HG03108 (cell line): ENCODE data around the gene GNAT1.
"Not testable (repeated sequence)": the region's sequence is repeated elsewhere in the genome, so short reads cannot be mapped to it uniquely, and the experiment has no call there.

Experiments
- ATAC-seq: cut with Tn5 transposase; IDR thresholded peaks from one replicate; pipeline ENCODE4 v1.9.1; 2021; ENCODE audit warnings: moderate library complexity; ENCODE audit not compliant: unreplicated experiment

GNAT1 gene

DNA sequence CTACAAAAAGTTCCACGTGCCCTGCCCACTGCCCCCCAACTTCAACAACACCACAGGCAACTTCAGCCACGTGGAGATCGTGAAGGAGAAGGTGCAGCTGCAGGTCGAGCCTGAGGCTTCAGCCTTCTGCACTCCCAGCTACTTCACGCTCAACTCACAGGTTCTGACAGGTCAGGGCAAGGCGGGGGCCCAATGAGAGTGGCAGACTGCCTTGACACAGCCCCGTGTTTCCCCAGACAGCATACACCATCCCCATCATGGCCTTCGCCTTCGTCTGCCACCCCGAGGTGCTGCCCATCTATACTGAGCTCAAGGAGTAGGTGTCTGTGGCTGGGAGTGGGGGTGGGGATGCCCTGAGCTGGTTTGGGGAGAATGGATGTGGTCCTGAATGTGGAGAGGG, 26.3 kb downstream of the GNAT1 start:
- no peak for ATAC-seq

DNA sequence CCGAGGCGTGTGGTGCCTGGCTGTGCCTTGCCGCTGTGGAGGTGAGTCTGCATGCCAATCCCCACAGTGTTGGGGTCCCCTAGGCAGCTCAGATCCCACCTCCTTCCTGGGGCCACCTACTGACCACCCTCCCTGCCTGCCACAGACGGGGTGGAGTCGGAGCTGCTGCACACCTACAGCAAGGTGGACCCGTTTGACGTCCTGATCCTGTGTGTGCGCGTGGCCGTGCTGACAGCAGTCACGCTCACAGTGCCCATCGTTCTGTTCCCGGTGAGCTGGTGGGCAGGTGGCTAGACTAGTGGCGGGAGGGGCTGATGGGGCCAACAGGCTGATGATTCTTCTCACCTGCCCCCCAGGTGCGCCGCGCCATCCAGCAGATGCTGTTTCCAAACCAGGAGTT, 27.0 kb downstream of the GNAT1 start:
- ATAC-seq = no peak

DNA sequence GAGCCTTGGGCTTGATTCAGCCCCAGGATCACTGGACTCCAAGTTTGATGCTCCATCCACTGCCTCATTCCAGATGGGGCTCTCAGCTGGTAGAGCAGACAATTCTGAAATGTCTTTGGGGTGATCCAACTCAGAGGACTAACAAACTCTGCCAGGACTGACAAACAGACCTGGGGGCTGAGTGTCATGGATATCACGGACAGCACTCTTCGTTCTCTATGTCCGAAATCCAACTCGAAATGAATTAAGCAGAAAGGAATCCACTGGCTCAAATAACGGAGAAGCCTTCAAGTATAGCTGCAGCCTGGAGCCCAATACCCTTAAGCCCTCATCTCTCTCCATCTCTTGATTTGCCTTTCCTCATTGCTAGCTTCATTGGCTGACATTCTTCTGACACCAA, 27.9 kb downstream of the GNAT1 start:
- ATAC-seq = no peak

DNA sequence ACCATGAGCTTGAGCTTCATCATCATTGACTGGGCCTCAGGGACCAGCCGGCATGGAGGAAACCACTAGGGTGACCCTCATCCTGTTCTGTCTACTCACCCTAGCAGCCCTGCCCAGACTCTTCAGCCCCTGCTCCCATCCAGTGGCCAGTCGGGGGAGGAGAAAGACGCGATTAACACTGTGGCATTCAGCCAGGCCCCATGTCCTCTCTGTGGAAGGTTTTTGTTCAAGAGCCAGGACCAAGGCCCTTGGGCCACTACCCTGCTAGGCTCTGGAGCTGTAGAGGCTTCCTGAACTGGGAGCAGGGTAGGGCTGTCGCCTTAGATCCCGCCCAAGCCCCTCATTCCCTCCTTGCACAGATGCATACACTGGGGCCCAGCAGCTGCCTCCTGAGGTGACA, 28.7 kb downstream of the GNAT1 start:
- no peak for ATAC-seq

DNA sequence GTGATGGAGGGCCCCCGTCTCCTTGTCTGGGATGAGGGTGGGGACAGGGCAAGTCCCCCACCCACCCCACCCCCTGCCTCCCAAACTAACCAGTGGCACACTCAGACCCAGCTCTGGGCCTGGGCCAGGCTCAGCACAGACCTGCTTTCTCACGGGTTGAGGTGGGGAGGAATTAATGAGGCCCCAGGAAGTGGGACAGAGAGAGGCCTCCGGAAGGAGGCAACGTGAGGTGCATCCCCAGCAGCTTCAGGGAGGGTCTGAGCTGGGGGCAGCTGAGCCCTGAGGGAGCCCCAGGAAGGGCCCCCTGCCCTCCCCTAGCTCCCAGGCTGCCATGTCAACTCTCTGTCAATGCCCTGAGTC, 29.6 kb downstream of the GNAT1 start:
- ATAC-seq = no peak

DNA sequence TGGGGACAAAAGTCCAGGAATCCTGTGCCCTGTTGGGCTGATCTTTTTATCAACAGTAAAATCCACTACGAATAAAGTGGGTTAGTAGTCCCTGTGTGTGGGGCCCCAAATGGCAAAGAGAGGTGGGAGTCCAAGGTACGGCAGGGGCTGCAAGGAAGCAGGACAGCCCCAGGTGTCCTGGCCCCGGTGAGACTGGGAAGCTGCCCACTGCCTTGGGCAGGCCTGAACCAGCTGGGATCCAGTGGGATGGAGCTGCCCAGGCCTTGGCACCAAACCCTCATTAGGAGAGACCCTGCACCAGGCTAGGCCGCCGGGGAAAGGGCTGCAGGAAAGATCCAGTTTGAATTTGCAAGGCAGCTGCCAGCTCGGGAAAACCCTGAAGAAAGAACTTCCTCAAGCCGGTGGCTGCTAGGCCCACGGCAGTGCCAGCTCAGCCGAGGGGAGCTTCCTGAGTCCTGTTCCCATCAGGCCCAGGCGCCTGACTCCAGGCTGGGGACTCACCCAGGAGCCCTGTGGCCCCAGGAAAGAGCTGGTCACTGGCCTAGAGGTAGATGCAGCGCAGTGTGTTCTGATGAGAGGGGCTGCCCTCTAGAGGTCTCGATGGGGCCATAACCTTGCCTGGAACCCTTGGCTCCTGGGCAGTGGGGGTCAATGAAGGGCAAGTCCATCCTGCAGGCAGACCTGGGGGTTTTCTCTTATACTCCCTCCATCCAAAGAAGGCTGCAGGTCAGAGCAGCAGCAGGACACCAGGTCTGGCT, 30.2 kb downstream of the GNAT1 start:
- no peak for ATAC-seq

DNA sequence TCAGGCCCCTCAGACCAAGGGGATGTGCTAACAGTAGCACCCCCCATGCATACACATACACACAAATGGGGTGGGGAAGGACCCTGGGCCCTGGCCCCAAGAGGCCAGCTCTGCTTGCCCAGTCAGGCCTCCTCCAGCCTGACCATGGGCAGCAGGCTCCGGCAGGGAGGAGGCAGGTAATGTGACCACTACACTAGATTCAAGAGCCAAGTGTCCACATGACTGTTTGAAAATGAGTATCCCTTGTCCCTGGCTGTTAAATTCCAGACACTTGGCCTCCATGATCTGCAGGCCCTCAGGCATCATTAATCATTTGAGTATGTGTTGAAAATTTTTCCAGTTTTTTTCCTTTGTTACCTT, 30.7 kb downstream of the GNAT1 start:
- ATAC-seq = no peak

DNA sequence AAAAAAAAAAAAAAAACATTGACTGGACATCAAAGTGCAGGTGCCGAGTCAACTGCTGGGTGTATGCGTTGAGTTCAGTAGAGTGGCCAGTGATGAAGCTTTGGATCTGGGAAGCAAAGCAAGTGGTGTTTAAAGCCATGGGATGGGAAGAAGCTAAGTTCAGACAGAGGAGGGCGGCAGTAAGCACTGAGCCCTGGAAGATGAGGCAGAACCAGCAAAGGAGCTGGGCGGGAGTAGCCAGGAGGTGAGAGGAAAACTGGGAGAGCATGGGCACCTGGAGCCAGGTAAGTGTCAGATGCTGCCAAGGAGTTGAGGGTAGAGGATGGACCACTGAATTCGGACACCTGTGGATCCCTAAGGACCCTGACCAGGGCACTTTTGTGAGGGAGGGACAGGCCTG, 33.2 kb downstream of the GNAT1 start:
- ATAC-seq = no peak

DNA sequence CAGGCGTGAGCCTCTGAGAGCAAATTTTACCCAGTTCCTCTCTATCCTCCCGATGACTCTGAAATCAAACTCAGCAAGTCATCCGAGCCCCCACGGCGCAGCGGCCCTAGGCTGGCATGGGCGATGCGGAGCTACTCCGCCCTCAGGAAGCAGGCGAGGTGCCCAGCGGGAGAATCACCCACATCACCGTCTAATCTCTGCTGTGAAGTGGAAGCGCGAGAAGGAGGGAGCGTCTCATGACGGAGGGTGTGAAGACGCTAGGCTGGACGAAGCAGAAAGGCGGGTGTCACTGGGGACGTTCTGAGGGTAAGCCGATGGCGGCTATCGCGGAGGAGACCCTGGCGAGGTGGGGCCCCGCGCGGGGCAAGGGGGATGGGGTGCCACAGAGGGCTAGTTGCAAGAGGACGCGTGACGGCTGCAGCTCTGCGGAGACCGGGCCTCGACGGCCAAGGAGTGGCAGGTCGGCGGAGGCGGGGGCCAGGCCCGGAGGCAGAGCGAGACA, 35.5 kb downstream of the GNAT1 start:
- ATAC-seq = peak; percentile 8

DNA sequence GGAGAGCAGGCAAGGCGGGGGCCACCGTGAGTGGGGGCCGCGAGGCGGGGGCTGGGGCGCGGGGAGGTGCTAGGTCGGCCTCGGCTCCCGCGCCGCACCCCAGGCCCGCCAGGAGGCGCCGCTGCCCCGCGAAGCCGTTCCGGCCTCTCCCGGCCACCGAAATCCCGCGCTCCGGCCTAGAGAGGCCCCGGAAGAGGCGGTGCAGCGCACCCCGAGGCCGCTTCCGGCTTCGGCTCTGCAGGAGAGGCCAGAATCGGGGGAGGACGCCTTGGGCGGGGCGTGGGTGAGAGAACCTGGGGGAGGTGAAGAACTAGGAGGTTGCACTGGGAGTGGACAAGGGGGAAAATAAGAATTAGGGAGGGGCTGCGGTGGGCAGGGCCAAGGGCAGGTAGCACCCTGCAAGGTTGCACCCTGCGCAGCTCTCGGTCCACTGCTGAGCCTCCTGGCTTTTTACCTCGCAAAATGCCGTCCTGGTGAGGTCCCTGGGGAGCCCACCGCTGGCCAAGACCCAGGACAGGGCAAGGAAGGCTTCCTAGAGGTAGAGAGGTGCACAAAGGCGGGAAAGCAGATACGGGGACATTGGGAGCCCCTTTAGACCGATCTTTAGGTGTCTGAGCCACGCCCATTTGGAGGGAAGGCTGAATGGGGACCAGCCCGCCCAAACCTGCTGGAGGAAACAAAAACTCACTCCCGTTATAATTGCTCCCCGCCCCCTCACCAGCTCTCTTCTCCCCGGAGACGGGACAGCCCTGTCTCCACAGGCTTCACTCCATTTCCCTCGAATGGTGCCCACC, 36.2 kb downstream of the GNAT1 start:
- ATAC-seq = peak; percentile 87

DNA sequence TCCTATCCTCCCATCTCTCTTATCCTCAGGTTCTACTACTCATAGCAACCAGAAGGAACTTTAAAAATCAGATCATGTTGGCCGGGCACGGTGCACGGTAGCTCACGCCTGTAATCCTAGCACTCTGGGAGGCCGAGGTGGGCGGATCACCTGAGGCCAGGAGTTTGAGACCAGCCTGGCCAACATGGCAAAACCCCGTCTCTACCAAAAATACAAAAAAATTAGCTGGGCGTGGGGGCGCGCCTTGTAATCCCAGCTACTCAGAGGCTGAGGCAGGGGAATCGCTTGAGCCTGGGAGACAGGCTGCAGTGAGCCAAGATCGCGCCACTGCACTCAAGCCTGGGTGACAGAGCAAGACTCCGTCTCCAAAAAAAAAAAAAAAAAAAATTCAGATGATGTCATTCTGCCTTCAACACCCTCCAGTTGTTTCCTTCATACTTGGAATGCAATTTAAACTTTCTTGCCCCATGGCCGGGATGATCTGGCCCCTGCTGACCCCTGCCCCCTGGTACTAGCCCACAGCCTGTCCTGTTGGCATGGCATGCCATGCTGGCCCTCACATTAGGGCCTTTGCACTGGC, 36.9 kb downstream of the GNAT1 start:
- ATAC-seq = not testable (repeated sequence)

DNA sequence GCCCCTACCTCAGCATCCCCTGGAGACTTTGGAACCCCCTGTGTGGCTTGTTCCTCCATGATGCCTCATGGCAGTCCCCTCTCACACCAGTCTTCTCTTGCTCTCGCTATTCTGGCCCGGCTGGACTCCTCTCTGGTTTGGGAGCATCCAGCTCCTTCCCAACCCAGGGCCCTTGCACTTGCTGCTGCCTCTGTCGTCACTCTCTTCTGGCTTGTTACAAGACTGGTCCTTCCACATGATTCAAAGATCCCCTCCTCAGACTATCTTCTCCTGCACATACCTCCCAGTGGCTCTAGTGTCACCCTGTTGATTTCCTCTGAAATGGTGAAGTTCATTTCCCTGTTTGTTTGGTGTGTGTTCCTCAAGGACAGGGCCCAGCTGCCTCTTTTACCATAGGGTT, 38.1 kb downstream of the GNAT1 start:
- no peak for ATAC-seq

DNA sequence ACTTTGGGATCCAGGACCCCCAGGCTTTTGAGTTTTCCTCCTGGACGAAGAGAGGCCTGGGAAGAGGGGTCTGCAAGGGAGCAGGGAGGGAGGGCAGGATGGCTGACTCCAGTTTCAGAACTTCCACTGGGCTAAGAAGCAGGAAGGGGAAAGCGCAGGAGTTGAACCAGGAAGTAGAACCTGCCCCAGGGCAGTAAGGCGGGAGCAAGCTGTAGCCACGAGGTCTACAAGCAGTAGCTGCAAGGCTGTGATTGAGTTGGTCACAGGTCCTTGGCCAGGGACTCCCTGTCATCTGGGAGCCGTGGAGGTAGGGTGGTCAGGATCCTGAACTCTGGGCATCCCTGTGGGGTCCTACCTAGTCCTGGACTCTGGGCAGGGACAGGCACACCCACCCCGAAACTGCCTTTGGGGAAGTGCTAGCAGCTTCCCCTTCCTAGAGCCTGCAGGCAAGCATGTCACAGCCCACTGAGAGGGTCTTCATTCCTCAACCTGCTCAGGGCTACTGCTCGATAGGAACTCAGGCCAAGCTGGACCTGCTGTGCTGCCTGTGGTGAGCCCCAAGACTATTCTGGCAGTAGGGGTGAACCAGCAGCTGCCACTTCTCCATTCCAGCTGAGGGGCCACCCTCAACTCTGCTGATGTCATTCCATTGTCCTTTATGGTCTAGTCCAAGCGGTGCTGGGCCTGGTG, 38.8 kb downstream of the GNAT1 start:
- ATAC-seq = no peak

DNA sequence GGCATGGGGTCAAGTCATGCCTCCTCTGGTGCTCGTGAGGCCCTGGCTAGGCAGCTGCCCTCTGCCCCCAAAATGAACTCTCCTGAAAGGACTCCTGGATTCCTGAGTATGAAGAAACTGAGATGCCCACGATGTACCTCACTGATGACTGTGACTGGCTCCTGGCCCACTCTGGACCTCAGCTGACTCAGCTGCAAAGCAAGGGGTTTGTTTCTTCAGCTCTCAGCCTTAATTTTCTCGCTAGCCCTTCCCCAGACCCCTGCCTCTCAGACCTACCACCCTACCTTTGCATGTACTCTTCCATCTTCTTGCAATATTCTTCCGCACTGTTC, 39.4 kb downstream of the GNAT1 start:
- no peak for ATAC-seq

DNA sequence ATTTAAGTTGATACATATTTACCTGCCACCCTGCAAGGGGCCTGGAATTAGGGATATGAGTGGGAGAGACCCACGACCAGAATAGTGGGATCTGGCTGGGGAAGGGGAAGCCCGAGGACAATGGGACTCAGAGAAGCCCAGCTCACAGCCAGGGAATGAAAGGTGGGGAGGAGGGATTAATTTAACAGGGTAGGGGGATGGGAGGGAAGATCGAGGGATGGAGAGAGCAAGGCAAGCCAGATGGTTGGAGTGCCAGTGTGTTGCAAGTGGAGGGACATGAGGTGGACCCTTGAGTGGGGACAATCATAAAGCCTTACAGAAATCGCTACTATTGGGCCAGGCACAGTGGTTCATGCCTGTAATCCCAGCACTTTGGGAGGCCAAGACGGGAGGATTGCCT, 40.2 kb downstream of the GNAT1 start:
- ATAC-seq = no peak

DNA sequence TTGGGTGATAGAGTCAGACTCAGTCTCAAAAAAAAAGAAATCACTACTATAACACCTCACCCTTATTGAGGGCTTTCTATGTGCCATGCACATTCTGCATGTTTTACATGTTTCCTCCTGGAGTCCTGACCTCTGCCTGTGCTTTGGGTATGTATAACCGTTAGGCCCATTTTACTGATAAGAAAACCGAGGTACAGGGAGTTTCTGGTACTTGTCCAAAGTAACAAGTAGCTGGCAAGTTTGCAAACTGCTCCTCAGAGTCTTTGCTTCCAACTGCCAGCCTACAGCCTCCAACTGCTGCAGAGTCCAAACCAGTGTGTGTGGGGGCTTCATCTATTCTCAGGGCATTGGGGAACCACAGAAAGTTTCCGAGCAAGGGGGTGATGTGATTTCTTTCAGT, 40.9 kb downstream of the GNAT1 start:
- no peak for ATAC-seq

DNA sequence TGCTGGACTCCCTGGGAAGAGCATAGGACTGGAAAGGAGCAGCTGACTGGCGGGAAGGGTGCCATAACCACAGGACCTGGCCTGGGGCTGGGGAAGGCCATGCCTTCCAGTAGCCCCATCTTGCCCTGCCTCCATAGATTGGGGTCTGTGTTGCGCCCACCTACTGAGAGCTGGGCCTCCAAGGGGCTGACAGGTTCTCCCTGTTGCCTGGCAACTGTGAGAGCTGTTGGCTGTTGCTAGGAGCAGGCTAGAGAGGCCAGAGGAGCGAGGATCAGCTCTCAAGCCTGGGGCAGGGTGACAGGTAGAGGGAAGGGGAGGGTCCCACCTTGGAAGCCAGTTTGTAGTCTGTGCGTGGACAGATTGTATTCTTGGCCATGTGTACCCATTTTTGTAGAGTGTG, 41.8 kb downstream of the GNAT1 start:
- ATAC-seq = no peak

DNA sequence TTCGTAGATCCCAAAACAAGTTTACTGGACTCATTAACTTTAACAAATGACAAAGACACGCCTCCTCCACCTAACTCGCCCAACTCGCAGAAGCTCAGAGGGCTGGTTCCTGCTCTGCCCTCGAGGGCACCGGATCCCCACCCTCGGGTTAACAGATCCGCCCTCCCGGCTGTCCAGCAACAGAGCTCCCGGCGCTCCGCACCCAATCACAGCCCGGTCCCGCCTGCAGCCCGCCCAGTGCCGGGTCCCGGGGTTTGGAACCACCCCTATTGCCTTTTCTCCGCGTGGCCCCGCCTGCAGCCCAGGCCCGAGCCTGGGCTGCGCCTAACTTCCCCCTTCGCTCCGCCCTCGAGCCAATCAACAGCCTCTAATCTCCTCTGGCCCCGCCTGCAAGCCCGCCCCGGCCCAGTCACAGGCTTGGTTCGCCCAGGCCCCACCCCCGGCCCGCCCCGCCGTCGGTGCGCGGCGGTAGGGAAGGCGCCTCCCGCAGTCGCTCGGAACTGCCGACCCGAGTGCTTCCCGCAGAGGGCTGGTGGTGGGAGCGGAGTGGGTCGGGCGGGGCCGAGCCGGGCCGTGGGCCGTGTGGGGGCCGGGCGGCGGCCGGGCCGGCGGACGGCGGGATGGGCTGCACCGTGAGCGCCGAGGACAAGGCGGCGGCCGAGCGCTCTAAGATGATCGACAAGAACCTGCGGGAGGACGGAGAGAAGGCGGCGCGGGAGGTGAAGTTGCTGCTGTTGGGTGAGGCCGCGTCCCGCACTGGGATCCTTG, 44.5 kb downstream of the GNAT1 start, which contains the start of gene GNAI2:
TSS of gene GNAI2 (plus strand) at position 489 of the 768 bp plus-strand sequence. CDS start at position 621, 132 bp downstream.
- ATAC-seq = peak; percentile 89

DNA sequence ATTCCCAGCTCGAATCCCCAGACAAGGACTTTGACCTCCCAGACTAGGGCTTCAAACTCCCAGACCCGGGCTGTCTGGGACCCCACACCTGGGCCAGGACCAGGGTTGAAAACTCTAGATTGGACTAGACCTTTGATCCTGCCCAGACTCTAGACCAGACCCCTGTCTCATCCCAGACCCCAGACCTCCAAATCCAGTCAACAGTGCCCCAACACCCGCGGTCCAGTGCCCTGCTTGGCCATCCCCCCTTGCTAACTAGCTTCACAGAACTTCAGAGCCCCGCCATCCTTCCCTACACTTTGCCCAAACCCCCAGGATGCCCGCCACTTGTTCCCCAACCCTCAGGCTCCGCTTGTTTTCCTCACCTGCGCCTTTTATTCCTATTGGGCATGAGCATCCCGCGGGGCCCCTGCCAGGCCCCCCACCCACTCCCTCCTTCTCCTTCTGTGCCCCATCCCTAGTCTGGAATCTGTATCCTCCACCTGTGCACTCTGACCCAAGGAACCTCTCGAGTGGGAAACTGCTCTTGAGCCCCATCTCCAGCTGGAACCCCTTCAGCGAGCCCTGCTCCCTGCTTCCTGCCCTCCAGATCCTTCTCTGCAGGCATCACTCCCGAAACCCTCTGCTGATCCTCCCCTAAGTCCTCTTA, 45.2 kb downstream of the GNAT1 start:
- no peak for ATAC-seq

DNA sequence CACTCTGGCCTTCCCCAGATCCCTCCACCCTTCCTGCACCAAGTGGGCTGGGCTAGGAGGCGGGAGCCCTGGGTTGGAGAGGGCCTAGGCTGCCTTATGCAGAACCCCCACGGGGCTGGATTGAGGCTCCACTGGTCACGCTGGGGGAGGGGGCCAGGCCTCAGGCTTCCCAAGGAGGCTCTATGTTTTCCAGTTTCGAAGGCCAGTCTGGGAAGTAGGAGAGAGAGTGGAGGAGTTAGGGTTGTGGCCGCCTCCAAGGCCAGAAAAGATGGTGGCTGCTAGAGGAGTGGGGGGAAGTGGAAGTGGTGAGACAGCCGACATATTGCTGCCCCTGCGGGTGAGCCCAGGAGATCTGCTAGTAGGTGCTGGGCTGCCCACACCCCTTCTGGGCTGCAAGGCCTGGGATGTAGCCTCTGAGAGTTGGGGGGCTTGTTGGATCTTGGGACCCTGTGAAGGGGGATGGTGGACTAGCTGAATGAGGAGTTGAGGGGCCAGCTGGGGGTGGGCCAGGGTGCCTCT, 45.8 kb downstream of the GNAT1 start:
- no peak for ATAC-seq
